Ishikawa (cell line): ENCODE data around the gene ADCY10.

Experiments
- EP300 ChIP-seq: IDR thresholded peaks from 2 replicates; pipeline ENCODE4 v1.6.1; 2012; ENCODE audit warnings: borderline replicate concordance
- REST ChIP-seq: IDR thresholded peaks from 2 replicates; pipeline ENCODE4 v1.6.1; 2012; ENCODE audit warnings: low read depth, mild to moderate bottlenecking
- TAF1 ChIP-seq: IDR thresholded peaks from 2 replicates; pipeline ENCODE4 v1.6.1; 2012; ENCODE audit warnings: low read depth, mild to moderate bottlenecking
- ZBTB7A ChIP-seq: IDR thresholded peaks from 2 replicates; pipeline ENCODE4 v1.6.1; 2012; ENCODE audit warnings: low read depth

- TF ChIP-seq TAF1 = no peak
- no peak for TF ChIP-seq ZBTB7A
- no peak for TF ChIP-seq EP300
- no peak for TF ChIP-seq REST
These were observed 132.4 kb downstream of the ADCY10 start for GRCh38 chr1:167781558-167781957.
